ENCODE measurements around the gene LILRB4.
"Not testable (repeated sequence)": the region's sequence is repeated elsewhere in the genome, so short reads cannot be mapped to it uniquely, and the experiment has no call there.

LILRB4 gene

DNA sequence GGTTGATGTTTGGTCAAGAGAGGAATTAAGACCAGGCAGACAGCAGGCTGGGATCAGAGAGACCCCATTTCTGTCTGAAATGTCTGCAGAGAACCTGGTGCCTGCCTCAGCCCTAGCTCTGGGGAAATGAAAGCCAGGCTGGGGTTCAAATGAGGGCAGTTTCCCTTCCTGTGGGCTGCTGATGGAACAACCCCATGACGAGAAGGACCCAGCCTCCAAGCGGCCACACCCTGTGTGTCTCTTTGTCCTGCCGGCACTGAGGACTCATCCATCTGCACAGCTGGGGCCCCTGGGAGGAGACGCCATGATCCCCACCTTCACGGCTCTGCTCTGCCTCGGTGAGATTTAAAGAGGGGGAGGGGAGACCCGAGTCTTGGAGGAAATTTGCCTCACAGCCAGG is at the start of gene LILRB4:
Gene LILRB4, plus strand, starts transcription at position 256 of the 400 bp plus-strand sequence. Its CDS starts 49 bp downstream, at position 305.
- DNase-seq: no peak
- in situ Hi-C loops (cut with HindIII; ENCODE audit: low pct_ligation_motif_present, low pct_unique_long_range_greater_than_20kb, low sequenced_read_pairs): no loop called here

DNA sequence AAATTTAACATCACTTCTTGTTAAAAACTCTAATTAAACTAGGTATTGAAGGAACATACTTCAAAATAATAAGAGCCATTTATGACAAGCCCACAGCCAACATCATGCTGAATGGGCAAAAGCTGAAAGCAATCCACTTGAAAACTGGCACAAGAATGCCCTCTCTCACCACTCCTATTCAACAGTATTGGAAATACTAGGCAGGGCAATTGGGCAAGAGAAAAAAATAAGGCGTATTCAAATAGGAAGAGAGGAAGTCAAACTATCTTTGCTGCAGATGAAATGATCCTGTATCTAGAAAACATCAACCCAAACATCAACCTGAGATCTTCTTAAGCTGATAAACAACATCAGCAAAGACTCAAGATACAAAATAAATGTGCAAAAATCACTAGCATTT is 48.1 kb upstream of the LILRB4 start:
- DNase-seq: no peak
- in situ Hi-C loops (cut with HindIII; ENCODE audit: low pct_ligation_motif_present, low pct_unique_long_range_greater_than_20kb, low sequenced_read_pairs): no loop called here

DNA sequence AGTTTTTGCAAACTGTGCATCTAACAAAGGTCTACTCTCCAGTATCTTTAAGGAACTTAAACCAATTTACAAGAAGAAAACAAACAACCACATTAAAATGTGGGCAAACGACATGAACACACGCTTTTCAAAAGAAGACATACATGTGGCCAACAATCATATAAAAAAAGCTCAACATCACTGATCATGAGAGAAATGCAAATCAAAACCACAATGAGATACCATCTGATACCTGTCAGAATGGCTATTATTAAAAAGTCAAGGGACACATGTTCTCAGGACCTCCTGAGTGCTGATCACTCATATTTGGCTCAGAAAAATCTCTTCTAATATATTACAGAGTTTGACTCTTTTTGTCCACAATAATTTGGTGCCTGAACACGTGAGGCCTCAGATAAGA is 46.7 kb upstream of the LILRB4 start:
- in situ Hi-C loops (cut with HindIII; ENCODE audit: low pct_ligation_motif_present, low pct_unique_long_range_greater_than_20kb, low sequenced_read_pairs): no loop called here
- DNase-seq: no peak

DNA sequence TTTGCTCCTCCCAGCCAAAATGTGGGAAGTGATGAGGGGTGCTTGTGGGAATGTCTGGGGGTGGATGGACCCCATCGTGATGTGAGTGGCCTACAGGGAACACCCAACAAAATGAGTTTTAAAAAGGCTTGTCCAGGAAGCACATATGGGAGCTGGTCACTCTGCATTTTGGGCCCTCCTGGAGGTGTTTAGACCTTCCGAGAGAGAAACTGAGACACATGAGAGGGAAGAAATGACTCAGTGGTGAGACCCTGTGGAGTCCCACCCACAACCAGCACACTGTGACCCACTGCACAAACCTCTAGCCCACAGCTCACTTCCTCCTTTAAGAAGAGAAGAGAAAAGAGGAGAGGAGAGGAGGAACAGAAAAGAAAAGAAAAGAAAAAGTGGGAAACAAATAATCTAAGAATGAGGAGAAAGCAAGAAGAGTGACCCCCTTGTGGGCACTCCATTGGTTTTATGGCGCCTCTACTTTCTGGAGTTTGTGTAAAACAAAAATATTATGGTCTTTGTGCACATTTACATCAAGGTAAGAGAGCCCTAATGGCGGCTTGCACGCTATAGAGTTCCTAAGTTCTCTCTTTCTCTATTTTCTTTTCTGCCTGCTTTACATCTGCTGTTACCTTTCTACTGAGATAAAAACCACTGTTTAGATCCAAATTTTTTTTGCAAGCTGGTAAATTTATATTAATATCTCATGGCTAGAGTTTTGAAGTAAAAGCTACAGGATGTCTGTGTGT is 45.8 kb upstream of the LILRB4 start:
- DNase-seq: no peak
- in situ Hi-C loops (cut with HindIII; ENCODE audit: low pct_ligation_motif_present, low pct_unique_long_range_greater_than_20kb, low sequenced_read_pairs): no loop called here

DNA sequence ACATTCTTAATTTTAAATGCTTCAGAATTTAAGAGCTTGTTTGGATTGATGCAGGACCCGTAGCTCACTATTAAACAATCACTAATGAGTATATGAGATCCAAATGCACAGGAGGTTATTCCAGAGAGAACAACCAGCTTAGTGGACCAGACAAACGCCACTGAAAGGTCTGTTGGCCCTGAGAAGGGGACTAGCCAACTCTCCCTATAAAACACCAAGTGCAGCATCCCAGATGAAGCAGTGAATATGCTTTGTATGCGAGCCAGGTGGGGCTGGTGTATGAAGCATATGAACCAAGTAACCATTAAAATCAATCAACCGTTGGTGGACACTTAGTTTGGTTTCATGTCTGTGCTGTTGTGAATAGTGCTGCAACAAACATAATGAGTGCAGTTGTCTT is 42.3 kb upstream of the LILRB4 start:
- in situ Hi-C loops (cut with HindIII; ENCODE audit: low pct_ligation_motif_present, low pct_unique_long_range_greater_than_20kb, low sequenced_read_pairs): no loop called here

DNA sequence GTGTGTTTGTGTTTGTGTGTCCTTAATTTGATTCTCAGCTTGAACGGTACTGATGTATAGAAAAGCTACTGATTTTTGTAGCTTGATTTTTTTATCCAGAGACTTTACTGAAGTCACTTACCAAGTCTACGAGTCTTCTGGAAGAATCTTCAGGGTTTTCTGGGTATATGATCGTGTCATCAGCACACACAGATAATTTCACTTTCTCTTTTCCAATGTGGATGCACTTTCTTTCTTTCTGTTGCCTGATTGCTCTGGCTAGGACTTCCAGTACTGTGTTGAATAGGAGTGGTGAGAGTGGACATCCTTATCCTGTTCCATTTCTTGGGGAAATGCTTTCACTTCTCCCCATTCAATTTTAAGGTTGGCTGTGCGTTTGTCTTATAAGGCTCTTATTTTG is 40.4 kb upstream of the LILRB4 start:
- in situ Hi-C loops (cut with HindIII; ENCODE audit: low pct_ligation_motif_present, low pct_unique_long_range_greater_than_20kb, low sequenced_read_pairs): no loop called here

More for the DNA sequence above, 42.3 kb upstream of the LILRB4 start:
- DNase-seq: no peak

DNA sequence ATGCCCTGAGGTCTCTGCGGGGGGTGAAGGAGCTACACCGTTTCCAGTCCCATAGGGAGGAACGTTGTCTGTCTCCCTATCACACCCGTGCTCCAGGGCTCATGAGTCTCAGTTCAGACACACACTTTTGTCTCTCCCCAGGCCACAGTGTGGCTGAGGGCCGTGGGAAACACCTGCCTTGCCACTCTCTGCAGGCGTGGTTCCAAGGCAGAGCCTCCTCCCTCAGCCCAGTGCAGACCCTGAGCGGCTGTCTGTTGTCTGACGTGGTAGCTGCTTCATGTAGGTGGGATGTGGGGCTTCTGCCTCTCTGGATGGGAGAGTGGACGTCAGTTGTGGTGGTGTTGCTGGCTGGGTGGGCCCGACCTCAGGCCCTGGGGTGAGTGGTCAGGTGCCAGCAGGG is 38.6 kb upstream of the LILRB4 start:
- DNase-seq; in situ Hi-C loops (cut with HindIII; ENCODE audit: low pct_ligation_motif_present, low pct_unique_long_range_greater_than_20kb, low sequenced_read_pairs): not testable (repeated sequence)

More for the DNA sequence above, 40.4 kb upstream of the LILRB4 start:
- DNase-seq: no peak

DNA sequence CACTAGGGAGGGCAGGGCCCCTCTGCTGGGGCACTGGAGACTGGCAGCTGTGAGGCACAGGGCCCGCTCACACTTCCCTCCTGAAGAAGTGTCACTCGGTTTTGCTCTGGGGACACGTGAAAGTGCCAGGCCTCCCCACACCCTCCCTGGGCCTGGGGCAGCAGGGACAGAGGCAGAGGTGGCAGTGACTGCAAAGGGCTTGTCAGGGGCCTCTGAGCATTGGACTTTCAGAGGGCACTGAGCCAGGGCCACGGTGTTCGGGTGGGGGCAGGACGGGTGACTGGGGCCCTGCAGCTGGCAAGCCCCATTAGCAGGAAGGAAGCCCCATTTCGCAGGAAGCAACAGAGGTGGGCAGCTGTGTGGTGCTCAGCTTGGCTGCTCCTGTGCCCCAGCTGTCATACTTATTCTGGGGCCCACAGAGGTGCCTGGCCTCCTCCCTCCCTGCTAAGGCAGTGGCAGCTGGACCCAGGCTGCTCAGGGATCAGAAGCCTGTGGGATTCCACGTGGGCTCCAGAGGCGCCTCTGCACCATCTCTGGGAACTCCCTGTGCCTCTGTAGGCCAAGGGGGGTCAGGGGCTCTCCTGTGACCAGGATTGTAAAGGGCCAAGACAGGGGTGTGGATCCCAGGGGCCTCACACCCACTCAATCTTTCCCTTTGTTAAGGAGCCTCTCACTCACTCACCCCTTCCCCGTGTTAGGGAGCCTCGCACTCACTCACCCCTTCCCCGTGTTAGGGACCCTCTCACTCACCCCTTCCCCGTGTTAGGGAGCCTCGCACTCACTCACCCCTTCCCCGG is 37.7 kb upstream of the LILRB4 start:
- DNase-seq; in situ Hi-C loops (cut with HindIII; ENCODE audit: low pct_ligation_motif_present, low pct_unique_long_range_greater_than_20kb, low sequenced_read_pairs): not testable (repeated sequence)

DNA sequence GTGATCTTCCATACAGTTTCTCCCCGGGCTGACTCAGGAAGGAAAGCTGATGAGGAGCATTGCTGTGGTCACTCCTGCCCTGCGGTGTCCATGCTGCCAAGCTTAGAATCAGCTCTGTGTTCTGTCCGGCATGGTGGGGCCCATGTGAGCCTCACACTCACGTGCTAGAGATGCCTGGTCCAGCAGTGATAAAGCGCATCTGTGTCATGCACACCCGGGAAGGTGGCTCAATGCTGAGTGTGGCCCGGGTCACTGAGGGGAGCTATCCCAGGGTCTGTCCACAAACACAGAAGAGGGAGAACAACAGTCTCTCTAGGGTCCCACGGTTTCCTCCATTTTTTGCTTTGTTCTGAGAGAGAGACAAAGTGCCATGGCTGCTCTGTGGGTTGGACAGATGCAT is 36.0 kb upstream of the LILRB4 start:
- DNase-seq: no peak
- in situ Hi-C loops (cut with HindIII; ENCODE audit: low pct_ligation_motif_present, low pct_unique_long_range_greater_than_20kb, low sequenced_read_pairs): no loop called here

DNA sequence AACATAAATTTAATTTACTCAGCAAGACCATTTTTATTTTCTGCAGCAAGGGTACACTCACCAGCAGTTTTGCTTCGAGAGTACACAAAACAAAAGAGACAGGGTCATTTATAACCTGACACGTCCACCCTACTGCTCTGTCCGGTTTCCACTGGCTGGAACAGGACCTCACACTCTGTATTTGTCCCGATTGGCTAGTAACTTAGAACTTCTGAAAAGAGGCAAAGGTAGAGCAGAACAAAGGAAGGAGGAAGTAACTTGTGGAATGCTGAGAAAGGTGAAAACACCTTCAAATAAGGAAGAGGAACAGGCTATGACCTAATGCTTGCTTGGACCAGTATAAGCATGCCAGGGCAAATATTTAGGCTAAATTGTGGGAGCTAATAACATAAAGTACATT is 34.9 kb upstream of the LILRB4 start:
- in situ Hi-C loops (cut with HindIII; ENCODE audit: low pct_ligation_motif_present, low pct_unique_long_range_greater_than_20kb, low sequenced_read_pairs); DNase-seq: not testable (repeated sequence)

DNA sequence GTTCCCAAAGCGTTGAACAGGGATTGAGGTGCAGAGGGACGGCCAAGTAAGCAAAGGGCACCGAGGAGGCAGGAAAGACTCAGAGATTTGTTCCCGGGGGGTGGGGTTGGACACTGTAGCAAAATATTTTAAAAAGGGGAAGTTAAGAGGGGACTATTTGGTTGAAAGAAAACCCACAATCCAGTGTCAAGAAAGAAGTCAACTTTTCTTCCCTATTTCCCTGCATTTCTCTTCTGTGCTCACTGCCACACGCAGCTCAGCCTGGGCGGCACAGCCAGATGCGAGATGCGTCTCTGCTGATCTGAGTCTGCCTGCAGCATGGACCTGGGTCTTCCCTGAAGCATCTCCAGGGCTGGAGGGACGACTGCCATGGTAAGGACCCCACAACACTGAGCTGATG is 32.5 kb upstream of the LILRB4 start, which contains the start of gene LILRB1:
Gene LILRB1, plus strand, starts transcription at position 223 of the 400 bp plus-strand sequence. CDS start 590 bp downstream, outside the sequence.
- in situ Hi-C loops (cut with HindIII; ENCODE audit: low pct_ligation_motif_present, low pct_unique_long_range_greater_than_20kb, low sequenced_read_pairs); DNase-seq: not testable (repeated sequence)

DNA sequence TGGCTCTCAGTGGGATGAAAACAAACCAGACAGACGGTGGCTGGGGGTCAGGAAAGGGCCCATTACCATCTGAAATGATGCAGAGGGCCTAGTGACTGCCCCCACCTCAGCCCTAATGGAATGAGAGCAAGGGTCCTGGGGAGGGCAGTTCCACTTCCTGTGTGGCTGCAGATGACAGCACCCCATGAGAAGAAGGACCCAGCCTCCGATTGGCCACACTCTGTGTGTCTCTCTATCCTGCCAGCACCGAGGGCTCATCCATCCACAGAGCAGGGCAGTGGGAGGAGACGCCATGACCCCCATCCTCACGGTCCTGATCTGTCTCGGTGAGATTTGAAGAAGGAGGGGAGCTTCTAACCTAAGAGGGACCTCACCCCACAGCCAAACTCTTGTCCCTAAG is 32.0 kb upstream of the LILRB4 start:
- in situ Hi-C loops (cut with HindIII; ENCODE audit: low pct_ligation_motif_present, low pct_unique_long_range_greater_than_20kb, low sequenced_read_pairs): no loop called here
- DNase-seq: no peak

DNA sequence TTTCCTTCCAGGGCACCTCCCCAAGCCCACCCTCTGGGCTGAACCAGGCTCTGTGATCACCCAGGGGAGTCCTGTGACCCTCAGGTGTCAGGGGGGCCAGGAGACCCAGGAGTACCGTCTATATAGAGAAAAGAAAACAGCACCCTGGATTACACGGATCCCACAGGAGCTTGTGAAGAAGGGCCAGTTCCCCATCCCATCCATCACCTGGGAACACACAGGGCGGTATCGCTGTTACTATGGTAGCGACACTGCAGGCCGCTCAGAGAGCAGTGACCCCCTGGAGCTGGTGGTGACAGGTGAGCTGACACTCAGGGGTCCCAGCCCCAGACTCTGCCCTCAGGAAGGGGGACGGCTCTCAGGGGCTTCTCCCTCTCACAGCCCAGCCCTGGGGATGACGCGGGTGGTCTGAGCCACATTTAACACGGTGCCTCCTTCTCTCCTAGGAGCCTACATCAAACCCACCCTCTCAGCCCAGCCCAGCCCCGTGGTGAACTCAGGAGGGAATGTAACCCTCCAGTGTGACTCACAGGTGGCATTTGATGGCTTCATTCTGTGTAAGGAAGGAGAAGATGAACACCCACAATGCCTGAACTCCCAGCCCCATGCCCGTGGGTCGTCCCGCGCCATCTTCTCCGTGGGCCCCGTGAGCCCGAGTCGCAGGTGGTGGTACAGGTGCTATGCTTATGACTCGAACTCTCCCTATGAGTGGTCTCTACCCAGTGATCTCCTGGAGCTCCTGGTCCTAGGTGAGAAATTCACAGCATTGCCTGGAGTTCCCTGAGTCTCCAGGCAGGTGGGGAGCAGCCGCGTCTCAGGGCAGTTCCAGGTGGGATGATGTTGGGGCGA is 31.1 kb upstream of the LILRB4 start:
- DNase-seq; in situ Hi-C loops (cut with HindIII; ENCODE audit: low pct_ligation_motif_present, low pct_unique_long_range_greater_than_20kb, low sequenced_read_pairs): not testable (repeated sequence)

DNA sequence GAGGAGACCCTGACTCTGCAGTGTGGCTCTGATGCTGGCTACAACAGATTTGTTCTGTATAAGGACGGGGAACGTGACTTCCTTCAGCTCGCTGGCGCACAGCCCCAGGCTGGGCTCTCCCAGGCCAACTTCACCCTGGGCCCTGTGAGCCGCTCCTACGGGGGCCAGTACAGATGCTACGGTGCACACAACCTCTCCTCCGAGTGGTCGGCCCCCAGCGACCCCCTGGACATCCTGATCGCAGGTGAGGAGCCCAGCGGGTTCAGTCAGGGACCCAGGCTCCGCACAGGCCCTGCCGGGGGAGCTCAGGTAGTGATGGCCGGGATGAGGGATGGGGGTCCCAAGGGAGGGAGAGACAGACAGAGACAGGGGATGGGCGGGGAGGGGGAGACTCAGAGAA is 30.3 kb upstream of the LILRB4 start:
- DNase-seq; in situ Hi-C loops (cut with HindIII; ENCODE audit: low pct_ligation_motif_present, low pct_unique_long_range_greater_than_20kb, low sequenced_read_pairs): not testable (repeated sequence)

DNA sequence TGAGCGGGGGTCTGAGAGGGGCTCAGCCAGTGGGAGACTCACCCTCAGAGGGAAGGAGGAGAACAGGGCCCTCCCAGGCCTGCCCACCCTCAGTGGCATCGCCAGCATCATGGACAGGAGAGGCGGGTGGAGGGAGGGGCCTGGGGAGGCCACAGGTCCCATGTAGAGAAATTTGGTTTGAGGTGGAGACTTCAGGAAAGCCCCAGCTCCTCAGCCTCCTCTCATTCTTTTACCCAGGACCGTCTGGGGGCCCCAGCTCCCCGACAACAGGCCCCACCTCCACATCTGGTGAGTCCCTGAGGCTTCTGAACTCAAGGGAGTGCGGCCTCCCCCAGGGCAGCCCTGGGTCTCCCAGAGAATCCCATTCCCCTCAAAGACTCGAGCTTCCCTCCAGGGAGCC is 29.4 kb upstream of the LILRB4 start:
- no peak for DNase-seq
- in situ Hi-C loops (cut with HindIII; ENCODE audit: low pct_ligation_motif_present, low pct_unique_long_range_greater_than_20kb, low sequenced_read_pairs): no loop called here

DNA sequence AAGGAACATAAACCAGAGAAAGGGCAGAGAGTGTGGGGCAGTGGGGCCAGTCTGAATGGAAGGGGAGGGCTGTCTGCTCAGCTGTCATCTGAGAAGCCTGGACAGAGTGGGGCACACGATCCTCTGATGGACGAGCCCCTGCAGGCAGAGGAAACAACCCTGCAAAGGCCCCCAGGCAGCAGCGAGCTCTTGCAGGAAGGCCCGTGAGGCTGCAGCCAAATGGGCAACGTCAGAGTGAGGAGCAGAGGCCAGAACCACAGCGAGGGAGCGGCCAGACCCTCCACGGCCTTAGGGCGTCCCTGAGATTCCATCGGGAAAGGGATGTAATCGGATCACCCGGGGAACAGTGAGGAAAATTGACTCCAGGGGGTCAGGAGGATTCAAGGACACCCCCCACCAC is 26.7 kb upstream of the LILRB4 start:
- in situ Hi-C loops (cut with HindIII; ENCODE audit: low pct_ligation_motif_present, low pct_unique_long_range_greater_than_20kb, low sequenced_read_pairs); DNase-seq: not testable (repeated sequence)

DNA sequence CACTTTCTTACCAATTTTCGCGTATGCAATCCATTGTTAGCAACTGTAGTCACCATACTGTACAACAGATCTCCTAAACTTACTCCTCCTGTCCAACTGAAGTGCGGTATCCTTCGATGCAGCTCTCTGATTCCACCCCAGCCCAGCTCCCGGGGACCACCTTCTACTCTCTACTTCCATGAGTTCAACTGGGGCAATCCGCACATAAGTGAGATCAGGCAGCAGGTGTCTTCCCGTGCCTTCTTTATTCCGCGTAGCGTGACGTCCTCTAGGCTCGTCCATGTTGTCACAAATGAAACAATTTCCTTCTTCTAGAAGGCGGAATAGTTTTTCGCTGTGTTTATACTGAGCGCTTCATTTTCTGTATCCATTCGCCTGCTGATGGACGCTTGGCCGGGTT is 24.1 kb upstream of the LILRB4 start:
- in situ Hi-C loops (cut with HindIII; ENCODE audit: low pct_ligation_motif_present, low pct_unique_long_range_greater_than_20kb, low sequenced_read_pairs): no loop called here
- no peak for DNase-seq

DNA sequence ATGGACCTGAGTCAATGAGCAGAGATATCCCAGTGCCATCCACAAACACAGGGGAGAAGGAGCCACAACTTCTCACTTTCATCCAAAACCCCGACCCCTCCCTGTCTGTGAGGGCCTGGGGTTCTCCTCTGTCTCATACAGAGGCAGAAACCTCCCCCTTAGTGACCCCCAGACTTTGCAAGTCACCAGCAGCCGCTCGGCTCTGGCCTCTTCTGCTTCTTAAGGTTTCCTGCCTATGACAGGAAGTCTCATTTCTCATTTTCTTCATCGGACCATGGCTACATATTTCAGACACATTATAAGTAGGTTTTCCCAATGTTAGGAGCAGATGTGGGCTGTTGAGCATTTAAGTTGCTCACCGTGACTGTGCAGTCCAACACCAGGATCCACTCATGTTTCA is 19.8 kb upstream of the LILRB4 start:
- DNase-seq; in situ Hi-C loops (cut with HindIII; ENCODE audit: low pct_ligation_motif_present, low pct_unique_long_range_greater_than_20kb, low sequenced_read_pairs): not testable (repeated sequence)

DNA sequence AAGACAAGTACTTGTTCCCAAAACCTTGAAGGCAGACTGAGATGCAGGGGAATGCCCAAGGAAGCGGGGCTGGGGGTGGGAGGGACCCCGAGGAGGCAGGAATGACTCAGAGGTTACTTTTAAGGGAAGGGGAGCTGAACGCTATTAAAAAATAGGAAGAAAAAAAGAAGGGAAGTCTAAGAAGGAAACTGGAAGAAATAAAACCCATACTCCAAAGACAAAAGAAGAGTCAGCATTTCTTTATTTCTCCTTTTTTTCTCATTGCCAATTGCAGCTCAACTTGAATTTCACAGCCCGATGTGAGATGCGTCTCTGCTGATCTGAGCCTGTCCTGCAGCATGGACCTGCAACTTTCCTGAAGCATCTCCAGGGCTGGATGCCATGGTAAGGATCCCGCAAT is 19.2 kb upstream of the LILRB4 start:
- in situ Hi-C loops (cut with HindIII; ENCODE audit: low pct_ligation_motif_present, low pct_unique_long_range_greater_than_20kb, low sequenced_read_pairs); DNase-seq: not testable (repeated sequence)

Data from ACHN (cell line).